Measurements from ENCODE around the gene GADD45B.
"Not testable (repeated sequence)": the region's sequence is repeated elsewhere in the genome, so short reads cannot be mapped to it uniquely, and the experiment has no call there.

Gene GADD45B

DNA sequence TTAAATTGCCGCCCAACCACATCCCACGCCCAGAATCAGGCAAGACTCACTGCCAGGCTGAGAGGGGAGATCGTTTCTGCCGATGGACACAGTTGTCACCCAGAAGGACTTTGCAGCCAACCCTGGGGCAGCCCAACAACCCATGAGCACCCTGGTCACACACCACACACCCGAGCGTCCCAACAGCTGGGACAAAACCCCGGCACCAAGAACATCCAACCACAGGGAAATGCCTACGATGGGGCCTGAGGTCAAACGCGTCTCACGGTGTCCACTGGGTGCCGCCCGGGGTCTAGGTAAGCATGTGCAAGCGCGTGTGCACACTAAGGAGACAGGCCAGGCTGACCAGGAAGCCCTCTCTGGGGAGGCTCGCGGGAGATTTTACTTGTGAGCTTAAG, 32.1 kb upstream of the GADD45B start:
- DNase-seq (ENCODE audit: low read depth in 3 of 3, low spot score in 1 of 3): no peak

GRCh38 chr19:2444251-2445002, 31.5 kb upstream of the GADD45B start:
- DNase-seq (ENCODE audit: low read depth in 3 of 3, low spot score in 1 of 3): no peak

- no peak for DNase-seq (ENCODE audit: low read depth in 3 of 3, low spot score in 1 of 3)
These were observed 29.5 kb upstream of the GADD45B start for GRCh38 chr19:2446381-2446780.

DNA sequence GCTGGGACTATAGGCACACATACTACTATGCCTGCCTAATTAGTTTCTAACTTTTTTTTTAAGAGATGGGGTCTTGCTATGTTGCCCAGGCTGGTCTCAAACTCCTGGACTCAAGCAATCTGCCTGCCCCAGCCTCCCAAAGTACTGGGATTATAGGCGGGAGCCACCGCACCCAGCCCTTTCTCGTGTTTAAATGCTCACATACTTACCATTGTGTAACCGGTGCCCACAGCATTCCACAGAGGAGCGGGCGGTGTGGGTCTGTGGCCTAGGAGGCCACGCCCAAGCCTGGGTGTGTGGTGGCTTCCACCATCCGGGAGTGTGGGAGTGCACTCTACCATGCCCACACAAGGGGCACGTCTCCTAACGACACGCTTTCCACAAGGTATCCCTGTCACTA, 26.9 kb upstream of the GADD45B start:
- DNase-seq (ENCODE audit: low read depth in 3 of 3, low spot score in 1 of 3): no peak

DNA sequence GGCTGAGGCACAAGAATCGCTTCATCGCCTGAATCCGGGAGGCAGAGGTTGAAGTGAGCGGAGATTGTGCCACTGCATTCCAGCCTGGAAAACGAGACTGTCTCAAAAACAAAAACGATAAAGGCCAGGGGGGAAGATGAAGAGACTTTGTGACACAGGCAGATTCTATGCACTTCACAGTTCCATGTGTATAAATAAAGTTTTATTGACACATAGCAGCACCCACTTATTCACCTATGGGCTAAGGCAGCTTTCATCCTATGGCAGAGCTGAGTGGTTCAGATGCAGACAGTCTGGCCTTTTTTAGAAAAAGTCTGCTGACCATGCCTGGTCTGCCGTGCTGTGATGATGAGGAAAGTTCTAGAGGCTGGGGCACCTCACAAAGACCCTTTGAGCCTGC, 24.8 kb upstream of the GADD45B start:
- no peak for DNase-seq (ENCODE audit: low read depth in 3 of 3, low spot score in 1 of 3)

DNA sequence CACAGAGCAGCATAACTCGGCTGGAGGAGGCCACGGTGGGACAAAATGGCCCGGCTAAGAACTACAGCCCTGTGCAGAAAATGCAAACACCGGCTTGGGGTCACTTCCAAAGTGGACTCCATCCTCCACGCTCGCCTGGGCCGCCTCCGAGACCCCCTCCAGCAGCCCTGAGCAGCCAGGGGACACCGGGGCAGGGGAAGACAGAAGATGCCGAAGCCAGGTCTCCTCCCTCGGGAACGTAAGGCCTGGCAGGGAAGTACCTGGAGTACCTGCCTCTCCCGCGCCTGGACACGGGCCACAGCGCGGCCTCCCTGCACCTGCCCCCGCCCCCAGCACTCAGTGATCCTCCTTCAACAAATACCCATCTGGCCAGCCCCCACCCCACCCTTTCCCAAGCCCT, 24.2 kb upstream of the GADD45B start:
- DNase-seq (ENCODE audit: low read depth in 3 of 3, low spot score in 1 of 3): no peak

DNA sequence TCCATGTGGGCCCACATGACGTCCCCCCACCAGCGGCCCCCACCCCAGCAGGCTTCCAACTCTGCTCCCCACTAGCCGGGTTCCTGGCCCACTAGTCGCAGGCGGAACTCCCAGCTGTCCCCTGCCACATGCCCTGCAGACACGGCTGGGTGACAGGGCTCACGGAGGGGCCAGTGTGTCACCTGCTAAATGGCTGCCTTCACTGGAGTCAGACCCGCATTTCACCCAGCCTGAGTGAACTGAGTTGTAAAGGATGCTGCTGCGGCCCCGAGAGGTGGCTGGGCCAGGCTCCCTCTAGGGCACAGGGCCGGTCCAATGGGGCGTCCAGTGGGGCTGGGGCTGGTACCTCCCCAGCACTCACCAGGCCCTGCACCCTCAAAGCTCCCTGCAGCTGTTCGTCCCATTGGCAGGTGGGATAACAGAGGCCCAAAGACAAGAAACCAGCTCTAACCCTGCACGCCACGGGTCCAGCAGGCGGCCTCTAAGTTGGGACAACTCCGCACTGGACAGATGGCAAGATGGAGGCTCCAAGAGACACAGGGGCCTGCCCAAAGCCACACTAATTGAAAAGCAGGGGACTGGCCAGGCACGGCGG, 22.4 kb upstream of the GADD45B start:
- no peak for DNase-seq (ENCODE audit: low read depth in 3 of 3, low spot score in 1 of 3)

GRCh38 chr19:2454199-2454961, 21.5 kb upstream of the GADD45B start:
- no peak for DNase-seq (ENCODE audit: low read depth in 3 of 3, low spot score in 1 of 3)

GRCh38 chr19:2454962-2455850, 20.7 kb upstream of the GADD45B start:
- DNase-seq (ENCODE audit: low read depth in 3 of 3, low spot score in 1 of 3): no peak

GRCh38 chr19:2455851-2456570, 19.9 kb upstream of the GADD45B start:
- peak in 1 of 3 donors; percentile 33 for DNase-seq (ENCODE audit: low read depth in 3 of 3, low spot score in 1 of 3)

DNA sequence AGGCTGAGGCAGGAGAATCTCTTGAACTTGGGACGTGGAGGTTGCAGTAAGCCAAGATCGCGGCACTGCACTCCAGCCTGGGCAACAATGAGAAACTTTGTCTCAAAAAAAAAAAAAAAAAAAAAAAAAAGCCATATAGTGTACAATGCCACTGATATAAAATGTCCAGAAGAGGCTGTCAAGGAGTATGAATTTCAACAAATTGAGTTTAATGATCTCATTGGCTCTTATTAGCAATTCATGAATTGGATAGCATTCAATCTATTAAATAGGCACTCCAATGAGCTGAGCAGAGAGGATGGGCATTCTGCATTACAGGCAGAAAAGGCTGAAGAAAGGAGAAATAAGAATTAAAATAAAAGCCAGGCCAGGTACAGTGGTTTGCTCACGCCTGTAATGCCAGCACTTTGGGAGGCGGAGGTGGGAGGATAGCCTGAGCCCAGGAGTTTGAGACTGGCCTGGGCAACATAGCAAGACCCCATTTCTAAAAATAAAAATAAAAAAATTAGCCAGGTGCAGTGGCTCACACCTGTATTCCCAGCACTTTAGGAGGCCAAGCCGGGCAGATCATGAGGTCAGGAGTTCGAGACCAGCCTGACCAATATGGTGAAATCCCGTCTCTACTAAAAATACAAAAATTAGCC, 18.4 kb upstream of the GADD45B start:
- DNase-seq (ENCODE audit: low read depth in 3 of 3, low spot score in 1 of 3): no peak

GRCh38 chr19:2458054-2458453, 17.9 kb upstream of the GADD45B start:
- no peak for DNase-seq (ENCODE audit: low read depth in 3 of 3, low spot score in 1 of 3)

- not testable (repeated sequence) for DNase-seq (ENCODE audit: low read depth in 3 of 3, low spot score in 1 of 3)
These were observed 17.2 kb upstream of the GADD45B start for GRCh38 chr19:2458776-2459175.

- DNase-seq (ENCODE audit: low read depth in 3 of 3, low spot score in 1 of 3): no peak
These were observed 15.7 kb upstream of the GADD45B start for GRCh38 chr19:2460245-2460644.

- peak in 1 of 3 donors; percentile 50 for DNase-seq (ENCODE audit: low read depth in 3 of 3, low spot score in 1 of 3)
These were observed 13.9 kb upstream of the GADD45B start for GRCh38 chr19:2461751-2462634.

GRCh38 chr19:2462635-2463421, 13.1 kb upstream of the GADD45B start:
- no peak for DNase-seq (ENCODE audit: low read depth in 3 of 3, low spot score in 1 of 3)

- not testable (repeated sequence) for DNase-seq (ENCODE audit: low read depth in 3 of 3, low spot score in 1 of 3)
These were observed 12.2 kb upstream of the GADD45B start for GRCh38 chr19:2463694-2464093.

DNA sequence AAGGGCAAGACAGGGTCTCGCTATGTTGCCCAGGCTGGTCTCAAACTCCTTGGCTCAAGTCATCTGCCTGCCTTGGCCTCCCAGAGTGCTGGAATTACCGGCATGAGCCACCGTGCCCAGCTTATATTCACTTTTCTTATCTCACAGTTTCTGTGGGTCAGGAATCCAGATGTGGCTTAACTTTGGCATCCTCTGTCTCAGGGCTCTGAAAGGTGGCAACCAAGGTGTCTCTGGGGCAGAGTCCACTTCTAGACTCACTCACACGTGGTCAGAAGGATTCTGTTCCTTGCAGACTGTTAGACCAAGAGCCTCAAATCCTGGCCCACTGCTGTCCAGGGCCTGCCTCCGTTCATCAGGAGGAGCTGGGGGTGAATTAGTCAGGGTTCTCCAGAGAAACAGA, 11.5 kb upstream of the GADD45B start:
- no peak for DNase-seq (ENCODE audit: low read depth in 3 of 3, low spot score in 1 of 3)
